GM21526 (cell line): ENCODE results near the gene DHRS3.
"Not testable (repeated sequence)": the region's sequence is repeated elsewhere in the genome, so short reads cannot be mapped to it uniquely, and the experiment has no call there.

Source experiments
- ATAC-seq: cut with Tn5 transposase; IDR thresholded peaks from one replicate; pipeline ENCODE4 v1.9.1; 2021; ENCODE audit warnings: moderate library complexity; ENCODE audit not compliant: unreplicated experiment, low FRiP score

The DHRS3 gene

GRCh38 chr1:12525311-12526181 is 92.5 kb downstream of the DHRS3 start:
- no peak for ATAC-seq

GRCh38 chr1:12524266-12524665 is 93.7 kb downstream of the DHRS3 start:
- no peak for ATAC-seq

- not testable (repeated sequence) for ATAC-seq
Measured at GRCh38 chr1:12522780-12523179, 95.2 kb downstream of the DHRS3 start.

- ATAC-seq = no peak
Measured at GRCh38 chr1:12521096-12521495, 96.9 kb downstream of the DHRS3 start.

GRCh38 chr1:12519693-12520364 is 98.2 kb downstream of the DHRS3 start:
- no peak for ATAC-seq

GRCh38 chr1:12518931-12519692 is 98.9 kb downstream of the DHRS3 start:
- ATAC-seq = no peak
